ENCODE measurements around the gene LRPAP1.

GRCh38 chr4:3525532-3526430 lies 6.4 kb downstream of the LRPAP1 start:
- TF ChIP-seq CTCF (IDR thresholded peaks at IDR 0.05) (no peak), POLR2A (IDR thresholded peaks at IDR 0.05) (no peak)

All from prostate gland (tissue), 2 donors.